UCSD-AML1 (cell line): ENCODE data around the gene FAM43A.

ENCODE experiments used
- DNase-seq: peaks from one replicate; lab custom pipeline; 2025; ENCODE audit not compliant: unreplicated experiment; lab: John Stamatoyannopoulos, UW

Gene FAM43A

GRCh38 chr3:194675081-194675640 lies 10.5 kb upstream of the FAM43A start:
- DNase-seq, result no peak

GRCh38 chr3:194675680-194676079 lies 10.0 kb upstream of the FAM43A start:
- DNase-seq, result no peak

GRCh38 chr3:194676471-194676870 lies 9.2 kb upstream of the FAM43A start:
- DNase-seq, result no peak

- no peak for DNase-seq
These were observed 4.6 kb upstream of the FAM43A start for GRCh38 chr3:194680888-194681615.

- no peak for DNase-seq
These were observed 3.4 kb upstream of the FAM43A start for GRCh38 chr3:194682189-194682693.

- peak; percentile 74 for DNase-seq
These were observed 2.9 kb upstream of the FAM43A start for GRCh38 chr3:194682694-194683310.

GRCh38 chr3:194683380-194683779 lies 2.3 kb upstream of the FAM43A start:
- DNase-seq, result no peak

- DNase-seq, result no peak
These were observed 492 bp upstream of the FAM43A start for GRCh38 chr3:194685065-194685717.

- DNase-seq, result no peak
These were observed 732 bp downstream of the FAM43A start for GRCh38 chr3:194686414-194686815.

GRCh38 chr3:194686816-194687637 lies 1.3 kb downstream of the FAM43A start:
- DNase-seq, result no peak

- peak; percentile 83 for DNase-seq
These were observed 2.0 kb downstream of the FAM43A start for GRCh38 chr3:194687638-194688199.

GRCh38 chr3:194688200-194688740 lies 2.6 kb downstream of the FAM43A start:
- DNase-seq, result peak; percentile 64

GRCh38 chr3:194688946-194689345 lies 3.3 kb downstream of the FAM43A start:
- no peak for DNase-seq

- peak; percentile 40 for DNase-seq
These were observed 3.8 kb downstream of the FAM43A start for GRCh38 chr3:194689493-194689944.

GRCh38 chr3:194690501-194691372 lies 5.1 kb downstream of the FAM43A start:
- no peak for DNase-seq

- no peak for DNase-seq
These were observed 6.0 kb downstream of the FAM43A start for GRCh38 chr3:194691481-194692283.

GRCh38 chr3:194696702-194697101 lies 11.0 kb downstream of the FAM43A start:
- DNase-seq, result no peak

- DNase-seq, result no peak
These were observed 16.9 kb downstream of the FAM43A start for GRCh38 chr3:194702545-194702944.
